Left lung (tissue), 14 donors: ENCODE results near the gene POU6F2. TPM values are rescaled to one million over a fixed set of nuclear protein-coding genes. Genes with fewer than 3 reads are reported as not detected.

Experiments
- ATAC-seq: fragments of 200-7000 bp; cut with Tn5 transposase; one replicate; pipeline ENCODE4 v1.9.1; 2020; ENCODE audit warnings: moderate library complexity
- DNase-seq, 4 donors: peaks; one replicate each; pipeline ENCODE4 v3.0.0-alpha.2; 2013 to 2020
- H3K27ac ChIP-seq, 2 donors: fragments of 200-600 bp; sonication (generic) in 1 of 2; one replicate each; pipeline versions ENCODE4 v1.5.0 to v1.8.0; 2020 to 2021
- H3K27me3 ChIP-seq, 2 donors: fragments of 200-600 bp; sonication (generic) in 1 of 2; one replicate each; pipeline versions ENCODE4 v1.5.0 to v1.8.0; 2020 to 2021
- H3K36me3 ChIP-seq, 2 donors: fragments of 200-600 bp; sonication (generic) in 1 of 2; one replicate each; pipeline versions ENCODE4 v1.5.0 to v1.8.0; 2020 to 2021
- H3K4me1 ChIP-seq, 2 donors: fragments of 200-600 bp; one replicate each; pipeline ENCODE4 v1.8.0; 2021
- H3K4me3 ChIP-seq, 2 donors: fragments of 200-600 bp; sonication (generic) in 1 of 2; one replicate each; pipeline versions ENCODE4 v1.5.0 to v1.8.0; 2020 to 2021; ENCODE audit warnings: mild to moderate bottlenecking in 1 of 2
- H3K9me3 ChIP-seq, 2 donors: fragments of 200-600 bp; sonication (generic) in 1 of 2; one replicate each; pipeline versions ENCODE4 v1.5.0 to v1.8.0; 2020 to 2021
- intact Hi-C, 2 donors: fragments of 100-400 bp; cut with DNase I; formaldehyde crosslinking; loops; one replicate each; pipeline versions ENCODE4 v1.11.2 to v1.14.2; 2022
- long read RNA-seq, 12 donors: library from polyadenylated mRNA in 2 of 12; unstranded in 2 of 12; transcript quantifications; one replicate each; pipeline ENCODE4 v2.0.0 and lab custom pipeline, GENCODE V29; 2019 to 2026
- polyA plus RNA-seq, 6 donors: library from polyadenylated mRNA; unstranded; fragments of 120-200 nt; gene quantifications; one replicate each; pipeline ENCODE4 v1.2.1, GENCODE V29; 2013; ENCODE audit not compliant: insufficient read length in 6 of 6
- total RNA-seq, 2 donors: library from RNA; stranded (reverse); fragmentation: NEBNext Ultra II Directional; extraction: Animal tissue kit (Norgen Biotek cat#: 25700); gene quantifications; one replicate each; pipeline ENCODE4 v1.2.1, GENCODE V29; 2021
- TF ChIP-seq, protein P1 (sequence below), 2 donors: fragments of 200-600 bp; sonication (generic) in 1 of 2; IDR thresholded peaks; one replicate each; pipeline versions ENCODE4 v1.5.0 to v1.8.0; 2021; ENCODE audit warnings: antibody characterized with exemption in 2 of 2
- donor health status: DM: no; HTN: yes; CAD: no.
- donor health status: DM: no; HTN: no; CAD: no.

The POU6F2 gene
- total RNA-seq = under 1 TPM; 0.18 to 0.32 TPM
- polyA plus RNA-seq = under 1 TPM in 3 of 6 donors, not detected in 3; 0.08 to 0.26 (median 0.09) TPM
- long read RNA-seq, donor 1 = 0 reads
- long read RNA-seq, donor 2 = 0 reads
- long read RNA-seq, donor 3 = 0 reads
- long read RNA-seq, donor 4 = 0 reads
- long read RNA-seq, donor 5 = 0 reads
- long read RNA-seq, donor 6 = 0 reads
- long read RNA-seq, donor 7 = 0 reads
- long read RNA-seq, donor 8 = 0 reads
- long read RNA-seq, donor 9 = 0 reads
- long read RNA-seq, donor 10 = 0 reads
- long read RNA-seq, donor 11 = 0 reads
- long read RNA-seq, donor 12 = 0 reads

DNA sequence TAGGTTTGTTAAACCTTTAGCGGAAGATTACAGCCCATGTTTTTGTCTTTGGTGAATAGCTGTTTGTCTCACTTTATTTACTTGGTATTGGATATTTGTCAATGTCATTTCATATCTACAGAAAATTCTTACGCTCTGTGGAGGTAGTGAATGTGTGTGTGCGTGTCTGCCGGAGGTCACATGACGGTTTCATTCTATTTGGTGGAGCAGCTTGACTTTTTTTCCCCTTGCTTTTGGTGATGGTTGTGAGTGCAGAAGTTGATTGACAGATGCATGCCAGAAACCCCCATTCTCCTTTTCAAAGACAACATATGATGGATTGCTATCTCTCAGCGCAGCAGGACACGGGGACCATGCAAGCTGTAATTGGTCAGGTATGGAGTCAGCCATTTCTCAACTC is at the start of gene POU6F2:
TSS of gene POU6F2 (plus strand) at position 225 of the 400 bp plus-strand sequence. CDS start at position 270, 45 bp downstream.
- ATAC-seq = no peak
- Histone ChIP-seq H3K9me3 (no peaks in the 10 kb centered on the region), H3K27ac (no peak within 1 kb of the TSS), H3K36me3 (no peaks in the 10 kb centered on the region), H3K27me3 (peaks cover 17 to 59% of the 10 kb centered on the region in 2 donors), H3K4me3 (no peak within 1 kb of the TSS), H3K4me1 (peaks cover 0 to 4% of the 10 kb centered on the region in 2 donors)
- TF ChIP-seq, protein P1, sequence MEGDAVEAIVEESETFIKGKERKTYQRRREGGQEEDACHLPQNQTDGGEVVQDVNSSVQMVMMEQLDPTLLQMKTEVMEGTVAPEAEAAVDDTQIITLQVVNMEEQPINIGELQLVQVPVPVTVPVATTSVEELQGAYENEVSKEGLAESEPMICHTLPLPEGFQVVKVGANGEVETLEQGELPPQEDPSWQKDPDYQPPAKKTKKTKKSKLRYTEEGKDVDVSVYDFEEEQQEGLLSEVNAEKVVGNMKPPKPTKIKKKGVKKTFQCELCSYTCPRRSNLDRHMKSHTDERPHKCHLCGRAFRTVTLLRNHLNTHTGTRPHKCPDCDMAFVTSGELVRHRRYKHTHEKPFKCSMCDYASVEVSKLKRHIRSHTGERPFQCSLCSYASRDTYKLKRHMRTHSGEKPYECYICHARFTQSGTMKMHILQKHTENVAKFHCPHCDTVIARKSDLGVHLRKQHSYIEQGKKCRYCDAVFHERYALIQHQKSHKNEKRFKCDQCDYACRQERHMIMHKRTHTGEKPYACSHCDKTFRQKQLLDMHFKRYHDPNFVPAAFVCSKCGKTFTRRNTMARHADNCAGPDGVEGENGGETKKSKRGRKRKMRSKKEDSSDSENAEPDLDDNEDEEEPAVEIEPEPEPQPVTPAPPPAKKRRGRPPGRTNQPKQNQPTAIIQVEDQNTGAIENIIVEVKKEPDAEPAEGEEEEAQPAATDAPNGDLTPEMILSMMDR (IDR thresholded peaks at IDR 0.05) = no peak
- intact Hi-C loops = no loop called here
- DNase-seq = no peak

GRCh38 chr7:38928506-38928905 is 49.2 kb upstream of the POU6F2 start:
- Histone ChIP-seq H3K4me3 (no peak overlapping the region), H3K4me1 (peaks cover 6 to 19% of the 10 kb centered on the region in 2 donors), H3K36me3 (no peaks in the 10 kb centered on the region), H3K27me3 (no peaks in the 10 kb centered on the region), H3K9me3 (no peaks in the 10 kb centered on the region), H3K27ac (no peak overlapping the region)
- TF ChIP-seq, protein P1 (IDR thresholded peaks at IDR 0.05) = no peak
- DNase-seq (no peak), ATAC-seq (no peak)
- intact Hi-C loops = no loop called here

DNA sequence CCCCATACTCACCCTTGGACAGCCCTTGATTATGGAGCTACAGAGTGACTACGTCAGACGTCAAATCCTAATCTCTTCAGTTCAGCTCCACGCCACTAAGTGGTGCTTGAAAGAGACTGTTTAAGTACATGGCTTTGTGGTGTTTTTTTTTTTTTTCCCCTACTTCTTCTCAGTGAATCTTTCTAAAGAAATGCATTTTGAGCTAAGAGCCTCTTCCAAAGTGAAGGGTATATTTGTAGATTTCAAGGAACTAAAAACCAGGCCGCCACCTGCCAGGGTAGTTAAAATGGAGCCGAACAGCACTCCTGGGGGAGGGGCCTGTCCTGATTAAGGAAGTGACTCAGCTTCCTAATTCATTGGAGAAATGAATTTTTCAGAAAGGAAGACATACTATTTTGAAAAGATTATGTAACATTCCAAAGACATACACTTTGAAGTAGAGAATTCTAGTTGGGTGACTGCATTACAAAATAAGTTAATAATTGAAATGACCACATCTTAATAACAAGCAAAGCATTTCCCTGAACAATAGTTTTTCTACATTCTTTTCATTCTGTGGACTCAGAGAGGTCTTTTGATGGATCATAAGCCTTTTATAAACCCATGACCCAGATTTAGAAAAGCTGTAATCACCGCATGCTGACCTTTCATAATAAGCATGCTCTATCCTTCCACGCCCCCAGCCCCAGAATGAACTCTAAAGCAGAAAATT is 48.1 kb upstream of the POU6F2 start:
- peak overlapping the region; percentile 6 to 60 for H3K27ac ChIP-seq
- intact Hi-C loops = loop anchor here in 1 of 2 donors (5.0 kb wide), 1 partner anchor 533 kb away; no protein-coding TSS in a partner anchor
- H3K4me1 ChIP-seq = peaks cover 6 to 19% of the 10 kb centered on the region in 2 donors
- no peaks in the 10 kb centered on the region for H3K9me3 ChIP-seq
- H3K36me3 ChIP-seq = no peaks in the 10 kb centered on the region
- DNase-seq = peak in 1 of 4 donors; percentile 62
- no peaks in the 10 kb centered on the region for H3K27me3 ChIP-seq
- ATAC-seq = peak; percentile 82
- no peak overlapping the region for H3K4me3 ChIP-seq
- TF ChIP-seq, protein P1 (IDR thresholded peaks at IDR 0.05) = no peak

DNA sequence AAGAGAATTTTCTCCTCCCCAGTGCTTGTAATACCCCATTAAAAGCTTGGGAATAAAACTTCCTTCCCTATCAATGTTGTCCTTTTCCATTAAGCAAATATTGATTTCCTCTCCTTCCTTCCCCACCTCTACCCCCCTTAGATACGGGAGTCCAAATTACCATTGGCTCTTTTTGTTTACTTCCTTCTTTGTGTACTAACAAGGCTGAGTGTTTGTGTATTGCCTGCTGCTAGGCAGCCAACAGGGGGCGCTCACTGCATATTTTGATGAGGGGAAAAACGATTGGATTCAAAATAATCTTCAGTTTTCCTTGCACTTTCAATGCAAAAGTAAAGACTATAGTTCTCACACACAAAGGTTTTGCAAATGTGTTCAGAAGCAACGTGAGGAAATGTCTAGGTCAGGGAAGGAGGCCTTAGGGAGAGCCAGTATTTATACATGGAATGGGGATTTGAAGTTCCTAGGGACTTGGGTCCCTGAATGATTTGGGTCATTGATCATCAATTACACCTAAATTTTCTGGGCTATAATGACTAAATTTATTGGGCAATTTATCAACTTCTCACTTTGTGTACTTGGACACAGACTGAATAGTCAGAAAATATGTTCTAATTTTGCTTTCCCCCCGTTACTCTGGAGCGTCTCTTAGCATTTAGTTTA is 45.1 kb upstream of the POU6F2 start:
- peak in 3 of 4 donors; percentile 56 to 67 (median 67) for DNase-seq
- intact Hi-C loops = loop anchor here in 1 of 2 donors (5.0 kb wide), 1 partner anchor 530 kb away; no protein-coding TSS in a partner anchor

More for the DNA sequence above, 45.1 kb upstream of the POU6F2 start:
- ATAC-seq = peak; percentile 48
- H3K9me3 ChIP-seq = no peaks in the 10 kb centered on the region
- no peaks in the 10 kb centered on the region for H3K36me3 ChIP-seq
- H3K4me1 ChIP-seq = peaks cover 6 to 19% of the 10 kb centered on the region in 2 donors
- H3K4me3 ChIP-seq = no peak overlapping the region
- TF ChIP-seq, protein P1 (IDR thresholded peaks at IDR 0.05) = peak; percentile 78 to 81
- H3K27ac ChIP-seq = no peak overlapping the region
- H3K27me3 ChIP-seq = no peaks in the 10 kb centered on the region
